Activated CD8-positive, alpha-beta T cell treated with anti-CD3 and anti-CD28 coated beads, Interleukin-2, amount 10 ng/mL, durations not matched to agents 7 days and 5 days (primary cell): ENCODE measurements around the gene ZGLP1. TPM values are rescaled to one million over a fixed set of nuclear protein-coding genes. Genes with fewer than 3 reads are reported as not detected.

Experiments
- total RNA-seq, 2 experiments: library from RNA; stranded (reverse); gene quantifications; one replicate each; pipeline ENCODE4 v1.2.3, GENCODE V29; 2021

ZGLP1 gene
- total RNA-seq, 2 experiments from 2014 or later = 3.4 to 3.8 TPM

Other genes with a start within 250 kb of the ZGLP1 start
- gene SHFL, start 223.5 kb downstream of the ZGLP1 start, total RNA-seq = 10 to 100 TPM; 81.2 to 89.5 TPM
- gene ANGPTL6, start 207.1 kb downstream of the ZGLP1 start, total RNA-seq = 1 to 10 TPM; 3.7 to 3.9 TPM
- 100 to 1,000 TPM; 107 to 121 TPM for gene PPAN, start 203.5 kb downstream of the ZGLP1 start, total RNA-seq
- gene P2RY11, start 198.1 kb downstream of the ZGLP1 start, total RNA-seq = 10 to 100 TPM; 50.4 to 53.6 TPM
- gene EIF3G, start 189.9 kb downstream of the ZGLP1 start, total RNA-seq = 100 to 1,000 TPM; 229 to 241 TPM
- gene DNMT1, start 114.9 kb downstream of the ZGLP1 start, total RNA-seq = 100 to 1,000 TPM; 408 to 412 TPM
- 1 to 10 TPM; 3.5 to 3.8 TPM for gene S1PR2, start 78.5 kb downstream of the ZGLP1 start, total RNA-seq
- gene MRPL4, start 57.6 kb downstream of the ZGLP1 start, total RNA-seq = 10 to 100 TPM; 85.9 to 87.0 TPM
- 10 to 100 TPM; 10.7 to 11.1 TPM for gene ICAM1, start 38.7 kb downstream of the ZGLP1 start, total RNA-seq
- gene ICAM4, start 22.9 kb downstream of the ZGLP1 start, total RNA-seq = 1 to 10 TPM in 1 of 2 experiments, under 1 TPM in 1; 0.99 to 1.1 TPM
- gene ICAM5, start 19.9 kb downstream of the ZGLP1 start, total RNA-seq = under 1 TPM; 0.29 to 0.57 TPM
- 1 to 10 TPM; 8.2 to 9.4 TPM for gene FDX2, start 6.2 kb upstream of the ZGLP1 start, total RNA-seq
- 10 to 100 TPM; 79.8 to 91.7 TPM for gene RAVER1, start 23.7 kb upstream of the ZGLP1 start, total RNA-seq
- gene ICAM3, start 29.8 kb upstream of the ZGLP1 start, total RNA-seq = 100 to 1,000 TPM; 194 to 202 TPM
- 100 to 1,000 TPM; 216 to 240 TPM for gene TYK2, start 70.8 kb upstream of the ZGLP1 start, total RNA-seq
- gene CDC37, start 93.7 kb upstream of the ZGLP1 start, total RNA-seq = 100 to 1,000 TPM; 264 to 288 TPM
- gene PDE4A, start 110.7 kb upstream of the ZGLP1 start, total RNA-seq = 10 to 100 TPM; 54.2 to 56.0 TPM
- gene KEAP1, start 193.5 kb upstream of the ZGLP1 start, total RNA-seq = 10 to 100 TPM; 89.4 to 92.1 TPM
- gene S1PR5, start 207.6 kb upstream of the ZGLP1 start, total RNA-seq = under 1 TPM; 0.89 to 0.95 TPM
- 10 to 100 TPM; 46.1 to 46.9 TPM for gene ATG4D, start 234.1 kb upstream of the ZGLP1 start, total RNA-seq